ENCODE measurements around the gene ING3. TPM values are rescaled to one million over a fixed set of nuclear protein-coding genes. Genes with fewer than 3 reads are reported as not detected.

ING3 gene
- polyA plus RNA-seq, 1 donor from 2014 or later: 19.7 TPM

GRCh38 chr7:121020249-121020988, 69.8 kb downstream of the ING3 start:
- no peaks in the 10 kb centered on the region for H3K27me3 ChIP-seq (ENCODE audit: insufficient read depth, low read depth, low read length)
- no peak overlapping the region for H3K4me3 ChIP-seq (ENCODE audit: low read length)
- no peak overlapping the region for H2AFZ ChIP-seq (ENCODE audit: low read depth, low read length)
- H3K27ac ChIP-seq (ENCODE audit: low read length): no peak overlapping the region
- no peaks in the 10 kb centered on the region for H3K79me2 ChIP-seq (replicated peaks; ENCODE audit: insufficient read depth, low read length)
- H3F3A ChIP-seq (ENCODE audit: insufficient read depth, low read length, poor library complexity, severe bottlenecking): no peaks in the 10 kb centered on the region
- TF ChIP-seq CTCF (IDR thresholded peaks at IDR 0.05; ENCODE audit: poor library complexity, severe bottlenecking): no peak
- TF ChIP-seq POLR2AphosphoS5 (IDR thresholded peaks at IDR 0.05): no peak
- TF ChIP-seq EZH2 (IDR thresholded peaks at IDR 0.05; ENCODE audit: borderline replicate concordance, insufficient read depth, low read length, poor library complexity, severe bottlenecking): no peak
- TF ChIP-seq MXI1 (conservative IDR thresholded peaks at IDR 0.05; ENCODE audit: poor library complexity, severe bottlenecking): no peak
- TF ChIP-seq EP300 (conservative IDR thresholded peaks at IDR 0.05; ENCODE audit: poor library complexity, severe bottlenecking): no peak
- no peak for TF ChIP-seq SMC3 (conservative IDR thresholded peaks at IDR 0.05; ENCODE audit: poor library complexity)
- no peaks in the 10 kb centered on the region for H3K36me3 ChIP-seq (ENCODE audit: insufficient read depth, low read length)
- H3K9me3 ChIP-seq (ENCODE audit: low read length): no peaks in the 10 kb centered on the region
- no peaks in the 10 kb centered on the region for H3K9me2 ChIP-seq (ENCODE audit: insufficient read depth, low read length)
- no peak overlapping the region for H3K4me2 ChIP-seq (ENCODE audit: low read length)
- H4K20me1 ChIP-seq (ENCODE audit: insufficient read depth): no peaks in the 10 kb centered on the region
- H3K9ac ChIP-seq (ENCODE audit: low read length): no peak overlapping the region

GRCh38 chr7:121020989-121021969, 70.7 kb downstream of the ING3 start:
- Histone ChIP-seq H3K27ac (ENCODE audit: low read length) (no peak overlapping the region), H3K27me3 (ENCODE audit: insufficient read depth, low read depth, low read length) (no peaks in the 10 kb centered on the region), H3K4me3 (ENCODE audit: low read length) (no peak overlapping the region), H4K20me1 (ENCODE audit: insufficient read depth) (no peaks in the 10 kb centered on the region), H3K9me3 (ENCODE audit: low read length) (no peaks in the 10 kb centered on the region), H3K4me2 (ENCODE audit: low read length) (no peak overlapping the region), H3K36me3 (ENCODE audit: insufficient read depth, low read length) (no peaks in the 10 kb centered on the region), H3K9ac (ENCODE audit: low read length) (no peak overlapping the region), H2AFZ (ENCODE audit: low read depth, low read length) (no peak overlapping the region), H3K79me2 (replicated peaks; ENCODE audit: insufficient read depth, low read length) (no peaks in the 10 kb centered on the region), H3F3A (ENCODE audit: insufficient read depth, low read length, poor library complexity, severe bottlenecking) (no peaks in the 10 kb centered on the region), H3K9me2 (ENCODE audit: insufficient read depth, low read length) (no peaks in the 10 kb centered on the region)
- TF ChIP-seq CTCF (IDR thresholded peaks at IDR 0.05; ENCODE audit: poor library complexity, severe bottlenecking) (no peak), EP300 (conservative IDR thresholded peaks at IDR 0.05; ENCODE audit: poor library complexity, severe bottlenecking) (no peak)

Data from neural cell (in vitro differentiated cells).